Measurements from ENCODE around the gene ALPK3.

- no peak for TF ChIP-seq CTCF (optimal IDR thresholded peaks at IDR 0.05 in 1 of 3, IDR thresholded peaks at IDR 0.05 in 1 of 3, conservative IDR thresholded peaks at IDR 0.05 in 1 of 3; ENCODE audit: extremely low read depth in 1 of 3, insufficient read depth in 2 of 3, low read length in 3 of 3)
- no peak for TF ChIP-seq EZH2 (IDR thresholded peaks at IDR 0.05; ENCODE audit: low read length)
Observed at GRCh38 chr15:84901540-84901939, 84.4 kb downstream of the ALPK3 start.
